Measurements from ENCODE around the gene NOA1.

The NOA1 gene

DNA sequence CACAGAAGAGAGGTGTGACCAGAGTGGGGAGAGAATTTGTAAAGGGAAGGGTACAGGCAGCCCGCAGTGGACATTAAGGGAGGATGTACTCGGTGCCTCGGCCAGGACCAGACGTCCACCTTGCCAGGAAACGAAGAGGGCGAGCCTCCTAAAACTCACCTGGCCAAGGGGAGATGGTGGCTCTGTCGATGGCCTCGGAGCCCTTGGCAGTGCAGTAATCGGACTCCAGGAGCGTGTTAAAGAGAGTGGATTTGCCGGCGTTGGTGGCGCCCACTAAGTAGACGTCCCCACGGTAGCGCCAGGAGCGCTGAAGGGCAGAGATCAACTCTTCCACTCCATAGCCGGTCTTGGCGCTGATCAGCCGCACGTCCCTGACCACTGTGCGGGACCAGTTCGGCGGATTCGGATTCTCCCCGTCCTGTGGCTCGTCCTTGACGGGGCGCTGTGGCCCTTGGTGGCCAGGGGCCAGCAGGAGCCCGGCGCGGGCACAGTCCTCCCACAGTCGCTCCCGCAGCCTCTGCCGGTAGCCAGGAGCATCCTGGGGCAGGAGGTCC is 1.0 kb downstream of the NOA1 start:
- TF ChIP-seq SIN3A (IDR thresholded peaks at IDR 0.05; ENCODE audit: borderline replicate concordance, insufficient read depth, low read length) (no peak), FOXP2 (optimal IDR thresholded peaks at IDR 0.05; ENCODE audit: borderline replicate concordance, extremely low read depth, extremely low read length, insufficient read depth) (no peak), POLR2AphosphoS5 (IDR thresholded peaks at IDR 0.05; ENCODE audit: low read depth, low read length) (no peak), TAF1 (IDR thresholded peaks at IDR 0.05; ENCODE audit: borderline replicate concordance, insufficient read depth, low read length) (no peak)
- TF ChIP-seq, protein P1, sequence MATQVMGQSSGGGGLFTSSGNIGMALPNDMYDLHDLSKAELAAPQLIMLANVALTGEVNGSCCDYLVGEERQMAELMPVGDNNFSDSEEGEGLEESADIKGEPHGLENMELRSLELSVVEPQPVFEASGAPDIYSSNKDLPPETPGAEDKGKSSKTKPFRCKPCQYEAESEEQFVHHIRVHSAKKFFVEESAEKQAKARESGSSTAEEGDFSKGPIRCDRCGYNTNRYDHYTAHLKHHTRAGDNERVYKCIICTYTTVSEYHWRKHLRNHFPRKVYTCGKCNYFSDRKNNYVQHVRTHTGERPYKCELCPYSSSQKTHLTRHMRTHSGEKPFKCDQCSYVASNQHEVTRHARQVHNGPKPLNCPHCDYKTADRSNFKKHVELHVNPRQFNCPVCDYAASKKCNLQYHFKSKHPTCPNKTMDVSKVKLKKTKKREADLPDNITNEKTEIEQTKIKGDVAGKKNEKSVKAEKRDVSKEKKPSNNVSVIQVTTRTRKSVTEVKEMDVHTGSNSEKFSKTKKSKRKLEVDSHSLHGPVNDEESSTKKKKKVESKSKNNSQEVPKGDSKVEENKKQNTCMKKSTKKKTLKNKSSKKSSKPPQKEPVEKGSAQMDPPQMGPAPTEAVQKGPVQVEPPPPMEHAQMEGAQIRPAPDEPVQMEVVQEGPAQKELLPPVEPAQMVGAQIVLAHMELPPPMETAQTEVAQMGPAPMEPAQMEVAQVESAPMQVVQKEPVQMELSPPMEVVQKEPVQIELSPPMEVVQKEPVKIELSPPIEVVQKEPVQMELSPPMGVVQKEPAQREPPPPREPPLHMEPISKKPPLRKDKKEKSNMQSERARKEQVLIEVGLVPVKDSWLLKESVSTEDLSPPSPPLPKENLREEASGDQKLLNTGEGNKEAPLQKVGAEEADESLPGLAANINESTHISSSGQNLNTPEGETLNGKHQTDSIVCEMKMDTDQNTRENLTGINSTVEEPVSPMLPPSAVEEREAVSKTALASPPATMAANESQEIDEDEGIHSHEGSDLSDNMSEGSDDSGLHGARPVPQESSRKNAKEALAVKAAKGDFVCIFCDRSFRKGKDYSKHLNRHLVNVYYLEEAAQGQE (IDR thresholded peaks at IDR 0.05; ENCODE audit: insufficient read depth in 1 of 2, low read depth in 2 of 2, low read length in 2 of 2), result no peak

DNA sequence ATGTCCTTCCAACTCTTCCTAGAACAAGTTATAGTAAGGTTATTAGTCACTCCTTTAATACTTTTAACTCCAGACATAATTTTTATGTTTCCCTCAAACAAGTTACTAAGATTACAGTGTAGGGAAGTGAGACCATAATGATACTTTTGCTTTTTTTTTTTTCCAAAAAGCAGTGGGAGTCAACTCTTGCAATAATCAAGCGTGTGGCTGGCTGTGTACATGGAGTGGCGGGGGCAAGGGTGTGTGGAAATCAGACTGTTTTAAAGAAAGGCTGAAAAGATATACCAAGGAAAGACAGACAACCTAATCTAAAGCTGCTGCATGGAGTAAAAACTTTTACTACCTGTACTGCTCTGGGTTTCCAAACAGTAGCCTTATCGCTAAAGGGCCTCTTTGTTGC is 4.1 kb downstream of the NOA1 start:
- TF ChIP-seq FOXP2 (optimal IDR thresholded peaks at IDR 0.05; ENCODE audit: borderline replicate concordance, extremely low read depth, extremely low read length, insufficient read depth) (no peak), POLR2AphosphoS5 (IDR thresholded peaks at IDR 0.05; ENCODE audit: low read depth, low read length) (no peak), SIN3A (IDR thresholded peaks at IDR 0.05; ENCODE audit: borderline replicate concordance, insufficient read depth, low read length) (no peak)

DNA sequence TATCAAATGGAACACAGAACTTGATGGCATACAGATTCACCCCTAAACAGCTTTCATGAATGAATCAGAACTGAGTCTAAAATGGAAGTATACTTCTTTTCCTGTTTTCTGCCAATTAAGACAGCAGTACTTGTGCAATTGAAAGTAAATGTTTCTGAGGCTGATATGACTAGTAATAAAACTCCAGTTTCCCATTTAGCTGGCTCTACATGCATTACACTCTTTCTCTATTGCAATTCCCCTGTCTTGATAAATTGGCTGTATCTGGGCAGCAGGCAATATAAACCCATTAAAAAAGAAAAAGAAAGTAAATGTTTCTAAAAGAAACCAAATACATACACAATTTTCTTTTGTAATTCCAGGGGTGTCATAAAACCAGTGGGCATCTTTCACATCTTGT is 4.6 kb downstream of the NOA1 start:
- TF ChIP-seq POLR2AphosphoS5 (IDR thresholded peaks at IDR 0.05; ENCODE audit: low read depth, low read length) (no peak), SIN3A (IDR thresholded peaks at IDR 0.05; ENCODE audit: borderline replicate concordance, insufficient read depth, low read length) (no peak), FOXP2 (optimal IDR thresholded peaks at IDR 0.05; ENCODE audit: borderline replicate concordance, extremely low read depth, extremely low read length, insufficient read depth) (no peak), TAF1 (IDR thresholded peaks at IDR 0.05; ENCODE audit: borderline replicate concordance, insufficient read depth, low read length) (no peak)
- TF ChIP-seq, protein P1 (IDR thresholded peaks at IDR 0.05; ENCODE audit: insufficient read depth in 1 of 2, low read depth in 2 of 2, low read length in 2 of 2), result no peak

DNA sequence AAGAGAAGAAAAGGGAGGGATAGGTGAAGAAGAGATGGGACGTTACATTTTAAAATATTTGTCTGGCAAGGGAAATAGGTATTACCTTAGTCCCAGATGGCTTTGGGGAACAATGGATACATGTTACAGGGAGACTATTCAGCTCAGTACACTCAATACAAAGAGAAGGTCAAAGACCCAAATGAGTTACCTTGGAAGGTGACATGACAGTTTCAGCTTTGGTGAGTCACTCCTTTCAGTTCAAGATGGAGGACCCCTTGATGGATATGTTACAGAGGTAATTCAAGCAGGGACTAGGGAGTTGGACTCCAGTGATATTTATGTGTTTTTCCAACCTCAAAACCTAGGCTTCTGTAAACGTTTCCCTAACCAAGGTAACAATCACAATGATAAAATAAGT is 5.0 kb downstream of the NOA1 start:
- TF ChIP-seq FOXP2 (optimal IDR thresholded peaks at IDR 0.05; ENCODE audit: borderline replicate concordance, extremely low read depth, extremely low read length, insufficient read depth) (no peak), POLR2AphosphoS5 (IDR thresholded peaks at IDR 0.05; ENCODE audit: low read depth, low read length) (no peak), SIN3A (IDR thresholded peaks at IDR 0.05; ENCODE audit: borderline replicate concordance, insufficient read depth, low read length) (no peak), TAF1 (IDR thresholded peaks at IDR 0.05; ENCODE audit: borderline replicate concordance, insufficient read depth, low read length) (no peak)
- TF ChIP-seq, protein P1 (IDR thresholded peaks at IDR 0.05; ENCODE audit: insufficient read depth in 1 of 2, low read depth in 2 of 2, low read length in 2 of 2), result no peak

DNA sequence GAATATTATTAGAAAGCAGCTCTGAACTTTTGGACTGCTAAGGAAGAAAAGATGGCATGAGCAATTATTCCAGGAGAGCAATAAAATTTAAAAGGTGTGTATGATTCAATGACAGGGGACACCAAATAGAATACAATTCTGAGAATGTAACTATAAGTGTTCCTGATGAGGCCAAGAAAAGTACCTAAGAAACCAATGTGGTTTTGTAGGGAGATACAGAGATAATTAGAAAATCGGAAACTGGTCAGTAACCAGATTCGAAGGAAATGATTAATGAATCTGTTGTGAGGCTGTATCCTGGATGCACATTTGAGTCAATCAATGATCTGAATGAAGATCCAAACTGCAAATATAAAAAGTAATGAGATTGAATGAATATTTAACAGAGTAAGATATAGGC is 6.0 kb downstream of the NOA1 start:
- no peak for TF ChIP-seq FOXP2 (optimal IDR thresholded peaks at IDR 0.05; ENCODE audit: borderline replicate concordance, extremely low read depth, extremely low read length, insufficient read depth)
- TF ChIP-seq POLR2AphosphoS5 (IDR thresholded peaks at IDR 0.05; ENCODE audit: low read depth, low read length), result no peak

DNA sequence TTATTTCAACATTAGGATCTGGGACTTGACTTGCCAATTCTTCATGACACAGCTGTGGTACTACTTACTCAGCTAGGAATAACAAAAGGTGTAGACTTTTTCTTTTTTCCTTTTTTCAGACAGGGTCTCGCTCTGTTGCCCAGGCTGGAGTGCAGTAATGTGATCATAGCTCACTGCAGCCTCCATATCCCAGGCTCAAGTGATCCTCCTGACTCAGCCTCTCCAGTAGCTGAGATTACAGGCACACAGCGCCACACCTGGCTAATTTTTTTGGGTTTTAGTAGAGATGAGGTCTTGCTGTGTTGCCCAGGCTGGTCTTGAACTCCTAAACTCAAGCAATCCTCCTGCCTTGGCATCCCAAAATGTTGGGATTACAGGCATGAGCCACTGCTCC is 16.3 kb downstream of the NOA1 start:
- TF ChIP-seq SIN3A (IDR thresholded peaks at IDR 0.05; ENCODE audit: borderline replicate concordance, insufficient read depth, low read length) (no peak), FOXP2 (optimal IDR thresholded peaks at IDR 0.05; ENCODE audit: borderline replicate concordance, extremely low read depth, extremely low read length, insufficient read depth) (no peak), TAF1 (IDR thresholded peaks at IDR 0.05; ENCODE audit: borderline replicate concordance, insufficient read depth, low read length) (no peak), POLR2AphosphoS5 (IDR thresholded peaks at IDR 0.05; ENCODE audit: low read depth, low read length) (no peak)
- TF ChIP-seq, protein P1 (IDR thresholded peaks at IDR 0.05; ENCODE audit: insufficient read depth in 1 of 2, low read depth in 2 of 2, low read length in 2 of 2), result no peak

Measured in PFSK-1 (cell line).